Inflammatory macrophage treated with lipopolysaccharide for 4 hours (primary cell): ENCODE data around the gene PHTF2.

Experiments used
- DNase-seq: peaks from one replicate; pipeline ENCODE4 v3.0.0-alpha.2; 2020

The PHTF2 gene

DNA sequence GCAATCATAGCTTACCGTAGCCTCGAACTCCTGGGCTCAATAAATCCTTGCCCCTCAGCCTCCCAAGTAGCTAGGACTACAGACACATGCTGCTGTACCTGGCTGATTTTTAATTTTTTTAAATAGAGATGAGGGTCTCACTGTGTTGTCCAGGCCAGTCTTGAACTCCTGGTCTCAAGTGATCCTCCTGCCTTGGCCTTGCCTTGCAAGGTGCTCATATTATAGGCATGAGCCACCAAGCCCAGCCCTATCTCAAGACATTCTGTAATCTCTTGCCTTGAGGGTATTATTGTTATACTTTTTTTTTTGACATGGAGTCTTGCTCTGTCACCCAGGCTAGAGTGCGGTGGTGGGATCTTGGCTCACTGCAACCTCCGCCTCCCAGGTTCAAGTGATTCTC lies 86.6 kb downstream of the PHTF2 start:
- no peak for DNase-seq

GRCh38 chr7:77887567-77887966 lies 89.0 kb downstream of the PHTF2 start:
- DNase-seq = no peak

GRCh38 chr7:77888998-77889397 lies 90.4 kb downstream of the PHTF2 start:
- no peak for DNase-seq

DNA sequence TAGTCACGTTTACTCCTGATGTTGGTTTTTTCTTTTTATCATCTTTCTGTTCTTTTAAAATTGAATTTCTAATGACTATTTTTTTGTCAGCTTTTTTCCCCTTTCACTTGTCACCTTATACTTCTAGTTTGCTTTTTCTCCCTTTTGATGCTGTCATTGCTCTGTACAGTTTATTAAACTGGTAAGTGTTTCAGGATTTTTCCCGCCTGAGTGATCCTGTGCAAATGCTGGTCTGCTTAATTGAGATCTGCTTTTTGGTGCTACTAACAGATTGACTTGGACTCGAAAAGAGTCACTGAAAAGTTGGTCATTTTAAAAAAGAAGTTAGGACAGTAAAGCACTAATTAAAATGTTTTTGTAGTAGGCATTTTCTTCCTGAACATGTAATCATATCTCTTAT lies 95.2 kb downstream of the PHTF2 start:
- DNase-seq = no peak

DNA sequence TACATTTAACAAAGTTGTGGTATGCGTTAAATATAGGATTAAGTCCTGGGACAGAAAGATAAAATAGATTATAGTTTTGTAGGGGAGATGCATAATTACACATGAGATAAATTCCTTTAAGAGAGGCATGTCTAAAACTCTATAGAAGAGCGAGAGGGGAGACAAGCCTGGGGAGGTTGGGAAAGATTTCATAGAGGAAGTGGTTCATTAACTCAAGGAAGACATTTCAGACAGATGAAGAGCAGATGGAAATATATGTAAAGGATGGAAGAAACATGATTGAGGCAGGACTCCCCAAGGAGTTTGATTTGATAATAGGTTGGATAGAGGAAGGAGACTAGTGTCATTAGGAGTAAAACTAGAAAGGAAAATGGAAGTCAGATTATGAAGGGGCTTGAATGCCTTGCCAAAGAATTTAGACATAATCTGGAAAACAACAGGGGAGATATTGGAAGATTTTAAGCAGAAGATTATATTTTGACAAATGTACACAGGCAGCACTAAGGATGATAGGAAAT lies 96.1 kb downstream of the PHTF2 start:
- no peak for DNase-seq

- DNase-seq = no peak
Measured at GRCh38 chr7:77895905-77896304, 97.3 kb downstream of the PHTF2 start.

GRCh38 chr7:77897004-77897547 lies 98.5 kb downstream of the PHTF2 start:
- no peak for DNase-seq

DNA sequence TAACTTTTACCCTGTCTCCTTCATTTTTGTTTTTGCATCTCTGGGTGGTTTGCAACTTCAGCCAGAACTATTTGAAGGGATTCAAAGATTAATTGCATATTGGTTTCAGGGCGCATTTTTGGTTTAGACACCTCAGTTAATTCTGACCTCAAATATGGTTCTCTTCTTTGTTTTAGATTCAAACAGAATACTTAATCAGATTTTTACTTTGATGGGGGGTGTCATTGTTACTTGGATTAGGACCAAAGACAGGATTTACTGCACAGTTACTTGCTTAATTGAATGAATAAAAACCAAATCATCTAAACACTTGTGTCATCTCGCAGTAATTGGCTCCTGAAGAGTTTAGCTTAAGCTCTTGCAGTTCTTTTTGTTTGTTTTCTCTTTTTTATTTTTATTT lies 100.9 kb downstream of the PHTF2 start:
- DNase-seq = no peak

- peak; percentile 36 for DNase-seq
Measured at GRCh38 chr7:77903597-77903996, 105.0 kb downstream of the PHTF2 start.

DNA sequence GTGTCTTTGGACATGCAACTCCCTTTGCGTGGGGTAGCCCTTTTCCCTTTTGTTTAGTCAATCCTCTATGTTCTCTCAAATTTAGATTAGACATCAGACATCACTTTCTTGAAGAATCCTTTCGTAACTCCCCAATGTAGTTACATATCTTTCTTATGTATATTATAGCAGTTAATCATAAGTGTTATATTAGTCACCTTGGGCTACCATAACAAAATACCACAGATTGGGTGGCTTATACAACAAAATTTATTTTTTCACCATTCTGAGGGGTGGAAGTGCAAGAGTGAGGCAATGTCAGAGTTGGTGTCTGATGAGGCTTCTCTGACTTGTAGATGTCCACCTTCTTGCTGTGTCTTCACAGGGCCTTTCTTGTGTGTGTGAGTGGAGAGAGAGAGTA lies 105.7 kb downstream of the PHTF2 start:
- peak; percentile 9 for DNase-seq

- DNase-seq = no peak
Measured at GRCh38 chr7:77907281-77907680, 108.7 kb downstream of the PHTF2 start.

GRCh38 chr7:77908664-77909063 lies 110.1 kb downstream of the PHTF2 start:
- DNase-seq = no peak

- no peak for DNase-seq
Measured at GRCh38 chr7:77910124-77910523, 111.6 kb downstream of the PHTF2 start.

GRCh38 chr7:77912293-77912692 lies 113.7 kb downstream of the PHTF2 start:
- no peak for DNase-seq

- DNase-seq = no peak
Measured at GRCh38 chr7:77913977-77914607, 115.5 kb downstream of the PHTF2 start.

GRCh38 chr7:77917500-77918262 lies 119.1 kb downstream of the PHTF2 start:
- no peak for DNase-seq

DNA sequence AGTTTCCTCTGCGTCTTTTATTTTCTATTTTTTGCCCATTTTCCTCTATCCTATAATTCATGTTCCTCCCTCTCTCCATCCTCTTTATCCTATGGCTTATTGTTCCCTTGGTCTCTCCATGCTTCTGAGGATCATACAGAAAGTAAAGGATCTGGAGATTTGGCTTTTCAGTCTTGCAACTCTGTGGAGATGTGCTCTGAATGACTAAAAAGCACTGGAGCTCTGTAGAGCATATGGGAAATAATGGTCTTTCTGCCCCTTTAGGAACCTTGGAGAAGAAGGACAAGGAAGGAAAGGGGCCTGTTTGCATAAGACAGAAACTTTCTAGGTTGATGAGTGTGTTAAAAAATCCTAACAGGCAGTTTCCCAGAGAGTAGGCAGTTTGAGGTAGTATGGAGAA lies 120.1 kb downstream of the PHTF2 start:
- no peak for DNase-seq

- no peak for DNase-seq
Measured at GRCh38 chr7:77923419-77923818, 124.8 kb downstream of the PHTF2 start.

- DNase-seq = no peak
Measured at GRCh38 chr7:77930496-77930895, 131.9 kb downstream of the PHTF2 start.

- no peak for DNase-seq
Measured at GRCh38 chr7:77931841-77932240, 133.3 kb downstream of the PHTF2 start.

- peak; percentile 70 for DNase-seq
Measured at GRCh38 chr7:77933394-77933793, 134.8 kb downstream of the PHTF2 start.

- peak; percentile 25 for DNase-seq
Measured at GRCh38 chr7:77935652-77936348, 137.2 kb downstream of the PHTF2 start.

DNA sequence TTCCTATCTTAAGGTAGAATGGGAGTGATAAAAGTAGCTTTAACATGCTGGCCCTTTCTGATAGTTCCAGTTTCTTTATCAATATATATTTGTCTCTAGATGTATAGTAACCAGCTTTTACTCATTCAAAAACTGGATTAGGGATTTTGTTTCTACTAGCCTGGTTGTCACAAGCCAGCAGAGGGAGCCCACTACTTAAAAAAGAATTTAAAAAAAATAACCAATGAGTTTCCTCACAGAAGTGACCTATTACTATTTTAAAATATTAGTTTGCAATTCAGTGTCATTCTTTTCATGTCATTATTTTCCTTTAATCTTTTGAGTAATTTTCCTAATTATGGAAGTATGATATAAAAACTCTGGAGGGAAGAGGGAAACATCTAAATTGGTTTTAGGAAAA lies 142.1 kb downstream of the PHTF2 start:
- DNase-seq = peak; percentile 46

DNA sequence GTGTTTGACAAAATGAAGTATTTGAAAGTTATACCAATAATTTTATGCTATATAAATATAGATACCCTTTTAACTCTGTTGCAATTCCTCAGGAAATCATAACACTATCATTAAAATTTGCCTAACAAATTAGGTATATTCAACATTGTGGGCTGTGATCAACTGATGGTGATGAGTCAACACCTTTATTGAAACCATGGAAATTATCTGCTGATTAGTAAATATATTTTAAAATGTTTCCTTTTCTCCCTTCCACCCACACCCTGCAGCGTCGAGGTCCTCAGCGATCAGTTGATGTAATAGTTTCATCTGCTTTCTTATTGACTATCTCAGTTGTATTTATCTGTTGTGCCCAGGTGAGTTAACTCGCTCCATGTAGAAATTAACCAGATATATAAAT lies 143.9 kb downstream of the PHTF2 start:
- DNase-seq = no peak
